ENCODE measurements around the gene GUCY1A1.

DNA sequence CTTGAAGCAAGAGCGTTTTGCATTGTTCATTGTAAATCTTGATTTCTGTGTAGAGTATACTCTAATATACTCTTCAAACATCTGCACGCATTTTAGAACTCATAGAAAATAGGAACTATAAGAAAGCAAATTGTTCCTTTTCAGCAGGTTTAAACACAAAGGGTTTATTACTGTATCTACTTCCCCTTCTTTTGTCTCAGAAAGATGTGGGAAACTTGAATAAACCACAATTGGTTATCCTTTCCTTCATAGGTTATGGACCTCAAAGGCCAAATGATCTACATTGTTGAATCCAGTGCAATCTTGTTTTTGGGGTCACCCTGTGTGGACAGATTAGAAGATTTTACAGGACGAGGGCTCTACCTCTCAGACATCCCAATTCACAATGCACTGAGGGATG lies 46.2 kb downstream of the GUCY1A1 start:
- no peak for TF ChIP-seq POLR2AphosphoS5 (IDR thresholded peaks at IDR 0.05)
- TF ChIP-seq, protein P1, sequence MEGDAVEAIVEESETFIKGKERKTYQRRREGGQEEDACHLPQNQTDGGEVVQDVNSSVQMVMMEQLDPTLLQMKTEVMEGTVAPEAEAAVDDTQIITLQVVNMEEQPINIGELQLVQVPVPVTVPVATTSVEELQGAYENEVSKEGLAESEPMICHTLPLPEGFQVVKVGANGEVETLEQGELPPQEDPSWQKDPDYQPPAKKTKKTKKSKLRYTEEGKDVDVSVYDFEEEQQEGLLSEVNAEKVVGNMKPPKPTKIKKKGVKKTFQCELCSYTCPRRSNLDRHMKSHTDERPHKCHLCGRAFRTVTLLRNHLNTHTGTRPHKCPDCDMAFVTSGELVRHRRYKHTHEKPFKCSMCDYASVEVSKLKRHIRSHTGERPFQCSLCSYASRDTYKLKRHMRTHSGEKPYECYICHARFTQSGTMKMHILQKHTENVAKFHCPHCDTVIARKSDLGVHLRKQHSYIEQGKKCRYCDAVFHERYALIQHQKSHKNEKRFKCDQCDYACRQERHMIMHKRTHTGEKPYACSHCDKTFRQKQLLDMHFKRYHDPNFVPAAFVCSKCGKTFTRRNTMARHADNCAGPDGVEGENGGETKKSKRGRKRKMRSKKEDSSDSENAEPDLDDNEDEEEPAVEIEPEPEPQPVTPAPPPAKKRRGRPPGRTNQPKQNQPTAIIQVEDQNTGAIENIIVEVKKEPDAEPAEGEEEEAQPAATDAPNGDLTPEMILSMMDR (IDR thresholded peaks at IDR 0.05 in 8 of 11, conservative IDR thresholded peaks at IDR 0.05 in 3 of 11): no peak

Measured in spleen (tissue), 7 donors.